HEK293 (cell line): Measurements from ENCODE around the gene TMEM127.
A peak's percentile ranks its signal among the peaks of the same experiment; 100 is the strongest.

Experiments used
- CTCF ChIA-PET: fragments of 350-600 bp; formaldehyde crosslinking; extraction: SDS; loops from one replicate; lab custom pipeline; 2021; ENCODE audit warnings: antibody characterized with exemption; lab: Yijun Ruan, JAX
- POLR2A ChIA-PET: fragments of 300-600 bp; formaldehyde crosslinking; extraction: SDS; loops from one replicate; lab custom pipeline; 2020; ENCODE audit warnings: antibody characterized with exemption, inconsistent platforms; lab: Yijun Ruan, JAX
- H3K27ac ChIP-seq: fragments of 200-500 bp; sonication (Bioruptor generic); 2 replicates; pipeline ENCODE4 v1.5.1; 2014; ENCODE audit warnings: low read depth, low read length, control low read depth, inconsistent platforms; ENCODE audit errors: extremely low read depth
- H3K36me3 ChIP-seq, 2 experiments: fragments of 200-500 bp in 1 of 2; sonication (Bioruptor generic) in 1 of 2; 1 replicate in 1 of 2; 2 replicates in 1 of 2; pipeline ENCODE4 v1.5.1; 2014 to 2017; ENCODE audit warnings: inconsistent platforms in 2 of 2, low read length in 2 of 2; ENCODE audit not compliant: control insufficient read depth in 2 of 2, insufficient read depth in 1 of 2
- H3K4me1 ChIP-seq: fragments of 200-500 bp; sonication (Bioruptor generic); 2 replicates; pipeline ENCODE4 v1.5.1; 2014; ENCODE audit warnings: mild to moderate bottlenecking, low read length, inconsistent platforms; ENCODE audit not compliant: control insufficient read depth, insufficient read depth
- H3K4me3 ChIP-seq: 2 replicates; pipeline ENCODE4 v1.5.1; 2011; ENCODE audit warnings: low read depth, mild to moderate bottlenecking, control low read depth, low read length, moderate library complexity
- H3K9me3 ChIP-seq: fragments of 200-500 bp; sonication (Bioruptor generic); 2 replicates; pipeline ENCODE4 v1.5.1; 2014; ENCODE audit warnings: low read depth, low read length, inconsistent platforms; ENCODE audit not compliant: control insufficient read depth, insufficient read depth
- ATF2 ChIP-seq: fragments of 450-650 bp; formaldehyde crosslinking; IDR thresholded peaks from 2 replicates; pipeline ENCODE4 v1.5.1; 2016; ENCODE audit warnings: missing biosample characterization, missing genetic modification characterization, low read depth
- CTCF ChIP-seq: fragments of 450-650 bp; formaldehyde crosslinking; IDR thresholded peaks from 2 replicates; pipeline ENCODE4 v1.5.1; 2016; ENCODE audit warnings: missing biosample characterization, missing genetic modification characterization
- KLF1 ChIP-seq: fragments of 450-650 bp; formaldehyde crosslinking; IDR thresholded peaks from 2 replicates; pipeline ENCODE4 v1.5.1; 2016; ENCODE audit warnings: missing biosample characterization, missing genetic modification characterization
- KLF10 ChIP-seq: fragments of 450-650 bp; IDR thresholded peaks from 2 replicates; pipeline ENCODE4 v1.5.1; 2018; ENCODE audit warnings: missing biosample characterization, mild to moderate bottlenecking, missing genetic modification characterization
- MEIS1 ChIP-seq: sonication (generic); formaldehyde crosslinking; IDR thresholded peaks from 2 replicates; pipeline ENCODE4 v1.8.1; 2022; ENCODE audit warnings: missing genetic modification reagents, mild to moderate bottlenecking, borderline replicate concordance
- PATZ1 ChIP-seq: fragments of 450-650 bp; formaldehyde crosslinking; IDR thresholded peaks from 2 replicates; pipeline ENCODE4 v1.5.1; 2016; ENCODE audit warnings: missing biosample characterization, missing genetic modification characterization
- PRDM4 ChIP-seq: fragments of 450-650 bp; formaldehyde crosslinking; IDR thresholded peaks from 2 replicates; pipeline ENCODE4 v1.5.1; 2017; ENCODE audit warnings: missing biosample characterization, missing genetic modification characterization
- SCRT2 ChIP-seq: fragments of 450-650 bp; formaldehyde crosslinking; IDR thresholded peaks from 2 replicates; pipeline ENCODE4 v1.5.1; 2016; ENCODE audit warnings: missing biosample characterization, missing genetic modification characterization
- ZBTB1 ChIP-seq: fragments of 450-650 bp; formaldehyde crosslinking; IDR thresholded peaks from 2 replicates; pipeline ENCODE4 v1.5.1; 2016; ENCODE audit warnings: missing biosample characterization, missing genetic modification characterization
- ZBTB20 ChIP-seq: fragments of 450-650 bp; formaldehyde crosslinking; IDR thresholded peaks from 2 replicates; pipeline ENCODE4 v1.5.1; 2016; ENCODE audit warnings: missing biosample characterization, missing genetic modification characterization
- ZBTB48 ChIP-seq: fragments of 450-650 bp; formaldehyde crosslinking; IDR thresholded peaks from 2 replicates; pipeline ENCODE4 v1.5.1; 2016; ENCODE audit warnings: missing biosample characterization, missing genetic modification characterization
- ZNF26 ChIP-seq: fragments of 450-650 bp; formaldehyde crosslinking; IDR thresholded peaks from 2 replicates; pipeline ENCODE4 v1.5.1; 2016; ENCODE audit warnings: missing biosample characterization, missing genetic modification characterization
- ZNF335 ChIP-seq: fragments of 450-650 bp; formaldehyde crosslinking; conservative IDR thresholded peaks from 2 replicates; pipeline ENCODE4 v1.5.1; 2016; ENCODE audit warnings: missing biosample characterization, missing genetic modification characterization
- ZNF341 ChIP-seq: fragments of 450-650 bp; formaldehyde crosslinking; IDR thresholded peaks from 2 replicates; pipeline ENCODE4; 2016; ENCODE audit warnings: low read depth, missing biosample characterization, missing genetic modification characterization
- ZNF510 ChIP-seq: fragments of 450-650 bp; formaldehyde crosslinking; IDR thresholded peaks from 2 replicates; pipeline ENCODE4 v1.5.1; 2018; ENCODE audit warnings: mild to moderate bottlenecking, missing genetic modification characterization, missing biosample characterization; ENCODE audit not compliant: insufficient replicate concordance
- ZNF645 ChIP-seq: fragments of 450-650 bp; formaldehyde crosslinking; IDR thresholded peaks from 2 replicates; pipeline ENCODE4; 2016; ENCODE audit warnings: missing biosample characterization, missing genetic modification characterization
- ZNF654 ChIP-seq: fragments of 450-650 bp; formaldehyde crosslinking; IDR thresholded peaks from 2 replicates; pipeline ENCODE4 v1.5.1; 2016; ENCODE audit warnings: low read depth, missing biosample characterization, missing genetic modification characterization
- ZSCAN23 ChIP-seq: fragments of 450-650 bp; formaldehyde crosslinking; IDR thresholded peaks from 2 replicates; pipeline ENCODE4 v1.5.1; 2016; ENCODE audit warnings: missing biosample characterization, missing genetic modification characterization
- ZSCAN5A ChIP-seq: fragments of 450-650 bp; formaldehyde crosslinking; IDR thresholded peaks from 2 replicates; pipeline ENCODE4 v1.5.1; 2016; ENCODE audit warnings: missing biosample characterization, missing genetic modification characterization

TMEM127 gene

GRCh38 chr2:96265349-96265839 is 403 bp downstream of the TMEM127 start (continued):
- TF ChIP-seq ZNF654 (tag by site-specific recombination) (no peak), MEIS1 (CRISPR knock-in tag) (no peak)

- TF ChIP-seq ZSCAN5A (tag by site-specific recombination): no peak
- TF ChIP-seq ZNF510 (tag by site-specific recombination): no peak
- 0 out of 2 replicates have a peak, but pooled peaks have one; percentile 70 for TF ChIP-seq SCRT2
- peak; percentile 53; the same call in 1 of the 2 replicates for TF ChIP-seq ZNF335 (tag by site-specific recombination)
- TF ChIP-seq PATZ1: no peak
- 0 out of 2 replicates have a peak, but pooled peaks have one; percentile 45 for TF ChIP-seq ZBTB48 (tag by site-specific recombination)
- TF ChIP-seq ZBTB20 (tag by site-specific recombination): peak; percentile 57; the same call in 1 of the 2 replicates
- TF ChIP-seq CTCF (tag by site-specific recombination): peak; percentile 82
- TF ChIP-seq ZSCAN23: no peak
- TF ChIP-seq ZNF645 (tag by site-specific recombination): no peak
- no peak for TF ChIP-seq KLF10
- Histone ChIP-seq H3K4me3 (peak overlapping the region; percentile 95), H3K36me3 (peaks cover 10 to 54% of the 10 kb centered on the region in 2 experiments; a peak in 2 of 3 replicates), H3K9me3 (no peaks in the 10 kb centered on the region), H3K4me1 (peaks cover 15% of the 10 kb centered on the region), H3K27ac (peak overlapping the region; percentile 67; the same call in 1 of the 2 replicates)
- CTCF ChIA-PET: interaction anchor here (0.6 to 2.4 kb wide), 13 partner anchors 13 to 272 kb away, joined by 3 to 7 read pairs (median 4); partner anchors contain the start of genes ASTL and STARD7
- POLR2A ChIA-PET: interaction anchor here (0.6 to 2.1 kb wide), 3 partner anchors 56 to 126 kb away, joined by 3 to 30 read pairs (median 4); partner anchors contain the start of gene STARD7
Observed at GRCh38 chr2:96264656-96265348, 995 bp downstream of the TMEM127 start.

GRCh38 chr2:96264086-96264485 is 1.7 kb downstream of the TMEM127 start:
- Histone ChIP-seq H3K4me3 (peak overlapping the region; percentile 95; the same call in 1 of the 2 replicates), H3K36me3 (peaks cover 10 to 54% of the 10 kb centered on the region in 2 experiments; a peak in 2 of 3 replicates), H3K9me3 (no peaks in the 10 kb centered on the region), H3K27ac (no peak overlapping the region), H3K4me1 (peaks cover 17% of the 10 kb centered on the region)
- ChIA-PET POLR2A (interaction anchor here (0.6 to 4.6 kb wide), 3 partner anchors 56 to 125 kb away, joined by 3 to 23 read pairs (median 4); partner anchors contain the start of gene STARD7), CTCF (interaction anchor here (0.6 to 2.4 kb wide), 11 partner anchors 12 to 271 kb away, joined by 3 to 7 read pairs (median 4); partner anchors contain the start of genes ASTL and STARD7)
- TF ChIP-seq PRDM4 (no peak), ZNF341 (tag by site-specific recombination) (no peak), ZBTB1 (tag by site-specific recombination) (no peak), KLF1 (tag by site-specific recombination) (no peak), ATF2 (tag by site-specific recombination) (no peak), ZNF26 (tag by site-specific recombination) (no peak)
